T47D (cell line): ENCODE results near the gene VASP.

Experiments used
- DNase-seq, 2 experiments: peaks; one replicate each; pipeline versions ENCODE4 v3.0.0 to v3.0.0-alpha.2; 2011 to 2012; ENCODE audit warnings: low read depth in 1 of 2, low spot score in 1 of 2
- JUND ChIP-seq: IDR thresholded peaks from 2 replicates; pipeline ENCODE4 v1.6.1; 2012; ENCODE audit warnings: low read depth
- in situ Hi-C: cut with HindIII; loops from 2 replicates; pipeline ENCODE4 v1.10.0; 2016; ENCODE audit warnings: low sequenced_read_pairs, low pct_unique_long_range_greater_than_20kb

VASP gene

DNA sequence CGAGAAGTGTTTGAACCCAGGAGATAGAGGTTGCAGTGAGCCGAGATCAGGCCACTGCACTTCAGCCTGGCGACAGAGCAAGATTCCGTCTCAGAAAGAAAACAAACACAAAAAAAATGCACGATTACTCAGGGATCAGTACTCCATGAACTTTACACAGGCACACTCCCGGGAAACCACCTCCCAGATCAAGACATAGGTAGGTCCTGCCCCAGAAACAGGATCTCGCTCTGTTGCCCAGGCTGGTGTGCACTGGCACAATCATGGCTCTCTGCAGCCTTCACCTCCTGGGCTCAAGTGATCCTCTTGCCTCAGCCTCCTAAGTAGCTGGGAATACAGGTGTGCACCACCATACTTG lies 11.2 kb downstream of the VASP start:
- no peak for TF ChIP-seq JUND
- in situ Hi-C loops: no loop called here
- no peak for DNase-seq

DNA sequence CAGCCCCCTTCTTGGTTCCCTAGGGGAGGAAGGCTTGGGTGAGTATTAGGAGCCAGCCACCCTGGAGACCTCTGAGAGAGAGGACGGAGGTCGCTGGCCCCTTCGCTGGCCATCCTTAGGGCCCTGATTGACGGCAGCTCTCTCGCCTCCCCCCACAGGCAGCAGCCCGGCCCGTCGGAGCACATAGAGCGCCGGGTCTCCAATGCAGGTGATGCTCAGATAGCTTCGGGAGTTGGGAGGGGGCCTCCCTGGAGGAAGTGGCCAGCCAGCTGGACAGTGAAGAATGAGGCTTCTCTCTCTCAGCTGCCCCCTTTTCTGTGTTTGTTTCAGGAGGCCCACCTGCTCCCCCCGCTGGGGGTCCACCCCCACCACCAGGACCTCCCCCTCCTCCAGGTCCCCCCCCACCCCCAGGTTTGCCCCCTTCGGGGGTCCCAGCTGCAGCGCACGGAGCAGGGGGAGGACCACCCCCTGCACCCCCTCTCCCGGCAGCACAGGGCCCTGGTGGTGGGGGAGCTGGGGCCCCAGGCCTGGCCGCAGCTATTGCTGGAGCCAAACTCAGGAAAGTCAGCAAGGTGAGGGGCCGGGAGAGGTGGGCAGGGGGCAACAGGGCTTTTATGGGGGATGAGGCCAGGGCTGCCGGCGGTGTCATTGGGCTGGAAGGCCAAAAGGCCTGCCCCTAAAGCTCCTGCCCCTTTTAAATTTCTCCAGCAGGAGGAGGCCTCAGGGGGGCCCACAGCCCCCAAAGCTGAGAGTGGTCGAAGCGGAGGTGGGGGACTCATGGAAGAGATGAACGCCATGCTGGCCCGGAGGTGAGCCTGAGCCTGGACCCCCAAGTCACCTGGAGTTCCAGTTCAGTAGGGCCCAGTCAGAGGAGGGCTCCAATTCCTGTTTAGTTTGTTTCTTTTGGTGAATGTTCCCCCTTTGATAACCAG lies 15.0 kb downstream of the VASP start:
- DNase-seq: no peak
- in situ Hi-C loops: no loop called here
- TF ChIP-seq JUND: no peak

DNA sequence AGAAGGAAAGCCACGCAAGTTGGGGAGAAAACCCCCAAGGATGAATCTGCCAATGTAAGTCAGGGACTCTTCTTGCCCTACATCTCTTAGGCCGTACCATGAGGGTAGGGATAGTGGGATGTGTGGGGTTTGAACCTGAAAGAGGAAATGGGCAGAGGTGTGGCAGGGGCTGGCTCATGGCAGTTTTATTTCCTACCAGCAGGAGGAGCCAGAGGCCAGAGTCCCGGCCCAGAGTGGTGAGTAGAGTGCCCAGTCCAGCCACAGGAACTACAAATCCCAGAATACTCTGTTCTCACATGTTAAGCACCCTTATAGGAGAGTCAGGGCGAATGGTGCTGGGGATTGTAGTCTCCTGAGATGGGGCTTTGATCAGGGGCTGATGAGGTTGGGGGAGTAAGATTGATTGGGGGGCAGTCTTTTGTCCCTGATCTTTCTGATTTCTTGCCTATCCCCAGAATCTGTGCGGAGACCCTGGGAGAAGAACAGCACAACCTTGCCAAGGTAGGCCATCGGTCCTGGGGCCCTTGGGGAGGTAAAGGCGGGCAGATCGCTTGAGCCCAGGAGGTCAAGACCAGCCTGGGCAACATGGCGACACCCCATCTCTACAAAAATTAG lies 16.5 kb downstream of the VASP start:
- peak; percentile 69 to 86 for DNase-seq
- in situ Hi-C loops: no loop called here
- no peak for TF ChIP-seq JUND

DNA sequence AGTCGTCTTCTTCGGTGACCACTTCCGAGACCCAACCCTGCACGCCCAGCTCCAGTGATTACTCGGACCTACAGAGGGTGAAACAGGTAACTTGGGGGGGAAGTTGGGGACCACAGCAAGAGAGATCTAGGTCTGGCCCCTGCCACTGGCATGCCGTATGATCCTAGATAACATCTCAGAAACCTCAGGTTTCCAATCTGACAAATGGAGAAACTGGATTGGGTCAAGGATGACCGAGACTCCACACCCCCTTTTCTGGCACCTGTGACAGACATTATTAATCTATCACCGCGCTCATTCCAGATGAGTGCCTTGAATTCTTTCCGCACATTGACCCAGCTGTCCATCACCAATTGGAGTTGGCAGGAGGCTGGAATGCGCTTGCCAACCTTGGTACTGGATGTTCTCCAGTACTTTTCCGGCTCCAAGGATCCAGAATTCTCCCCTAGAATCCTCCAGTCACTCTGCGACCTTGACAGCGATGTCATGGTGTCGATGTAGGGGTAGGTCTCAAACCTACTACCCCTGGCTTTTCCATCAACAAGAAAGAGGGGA lies 17.4 kb downstream of the VASP start:
- DNase-seq: no peak
- in situ Hi-C loops: no loop called here
- TF ChIP-seq JUND: no peak

DNA sequence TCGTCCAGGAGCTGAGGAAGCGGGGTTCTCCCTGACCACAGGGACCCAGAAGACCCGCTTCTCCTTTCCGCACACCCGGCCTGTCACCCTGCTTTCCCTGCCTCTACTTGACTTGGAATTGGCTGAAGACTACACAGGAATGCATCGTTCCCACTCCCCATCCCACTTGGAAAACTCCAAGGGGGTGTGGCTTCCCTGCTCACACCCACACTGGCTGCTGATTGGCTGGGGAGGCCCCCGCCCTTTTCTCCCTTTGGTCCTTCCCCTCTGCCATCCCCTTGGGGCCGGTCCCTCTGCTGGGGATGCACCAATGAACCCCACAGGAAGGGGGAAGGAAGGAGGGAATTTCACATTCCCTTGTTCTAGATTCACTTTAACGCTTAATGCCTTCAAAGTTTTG lies 18.9 kb downstream of the VASP start:
- DNase-seq: peak in 1 of 2 experiments; percentile 93
- TF ChIP-seq JUND: no peak
- in situ Hi-C loops: no loop called here

DNA sequence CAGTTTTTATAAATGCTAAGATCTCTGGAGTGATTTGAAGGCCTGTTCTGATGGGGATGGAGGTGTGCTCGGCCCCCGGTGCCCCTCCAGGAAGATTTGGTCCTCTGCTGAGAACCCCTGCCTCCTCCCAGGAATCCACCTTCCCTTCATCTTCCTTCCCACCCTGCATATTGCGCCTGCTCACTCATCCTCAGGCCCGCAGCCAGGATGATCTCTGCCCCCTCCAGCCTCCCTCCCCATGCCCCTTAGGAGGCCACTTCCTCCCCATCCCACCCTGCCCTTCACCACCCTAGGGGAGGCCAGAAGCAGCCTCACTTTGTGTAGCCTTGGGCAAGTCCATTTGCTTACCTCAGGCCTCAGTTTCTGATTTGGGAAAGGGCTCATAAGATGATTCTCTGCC lies 19.7 kb downstream of the VASP start:
- no peak for TF ChIP-seq JUND
- in situ Hi-C loops: no loop called here
- no peak for DNase-seq

DNA sequence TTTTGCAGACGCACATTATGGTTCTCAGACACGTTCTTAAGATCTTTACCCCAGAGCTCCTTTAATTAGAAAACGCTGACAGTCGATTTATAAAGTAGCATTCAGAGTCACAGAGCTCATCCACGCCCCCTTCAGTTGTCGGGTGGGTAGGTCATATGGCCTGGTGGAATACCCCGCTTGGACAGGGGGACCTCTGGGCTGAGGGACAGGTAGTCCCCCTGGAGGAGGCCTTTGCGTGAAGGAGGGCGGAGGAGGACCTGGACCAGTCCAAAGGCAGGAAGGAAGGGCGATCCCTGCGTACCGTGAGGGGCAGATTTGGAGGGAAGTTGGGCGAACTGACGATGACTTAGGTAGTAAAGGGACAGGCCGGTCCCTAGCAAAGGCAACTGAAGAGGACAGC lies 20.5 kb downstream of the VASP start:
- in situ Hi-C loops: no loop called here
- DNase-seq: no peak
- TF ChIP-seq JUND: no peak

DNA sequence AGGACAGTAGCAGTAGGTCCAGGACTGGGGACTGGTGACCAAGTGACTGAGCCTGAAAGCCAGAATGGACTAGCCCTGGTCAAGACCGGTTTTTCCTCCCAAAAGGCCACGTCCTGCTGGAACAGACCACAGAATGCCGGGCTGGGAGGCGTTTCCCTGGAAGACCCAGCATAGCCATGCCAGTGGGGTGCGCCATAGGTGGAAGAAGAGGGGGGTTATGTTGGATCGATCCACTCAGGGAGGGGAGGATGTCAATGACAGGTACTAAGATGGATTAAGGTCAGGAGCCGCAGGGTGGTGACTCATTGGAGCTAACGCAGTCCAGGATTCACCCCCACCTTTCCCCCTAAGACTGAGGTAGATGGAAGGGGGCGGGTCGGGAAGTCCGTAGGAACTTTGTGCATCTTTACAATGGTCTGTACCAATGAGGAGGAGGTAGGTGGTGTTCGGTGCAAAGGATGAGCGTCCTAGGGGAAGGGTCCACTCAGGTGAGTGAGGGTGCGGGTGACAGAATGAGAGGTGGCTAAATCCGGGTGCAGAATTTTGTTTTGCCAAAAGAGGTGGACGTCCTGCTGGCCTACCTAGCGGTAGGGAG lies 21.0 kb downstream of the VASP start:
- TF ChIP-seq JUND: peak; percentile 20; the same call in 1 of the 2 replicates
- peak in 1 of 2 experiments; percentile 93 for DNase-seq
- in situ Hi-C loops: no loop called here

DNA sequence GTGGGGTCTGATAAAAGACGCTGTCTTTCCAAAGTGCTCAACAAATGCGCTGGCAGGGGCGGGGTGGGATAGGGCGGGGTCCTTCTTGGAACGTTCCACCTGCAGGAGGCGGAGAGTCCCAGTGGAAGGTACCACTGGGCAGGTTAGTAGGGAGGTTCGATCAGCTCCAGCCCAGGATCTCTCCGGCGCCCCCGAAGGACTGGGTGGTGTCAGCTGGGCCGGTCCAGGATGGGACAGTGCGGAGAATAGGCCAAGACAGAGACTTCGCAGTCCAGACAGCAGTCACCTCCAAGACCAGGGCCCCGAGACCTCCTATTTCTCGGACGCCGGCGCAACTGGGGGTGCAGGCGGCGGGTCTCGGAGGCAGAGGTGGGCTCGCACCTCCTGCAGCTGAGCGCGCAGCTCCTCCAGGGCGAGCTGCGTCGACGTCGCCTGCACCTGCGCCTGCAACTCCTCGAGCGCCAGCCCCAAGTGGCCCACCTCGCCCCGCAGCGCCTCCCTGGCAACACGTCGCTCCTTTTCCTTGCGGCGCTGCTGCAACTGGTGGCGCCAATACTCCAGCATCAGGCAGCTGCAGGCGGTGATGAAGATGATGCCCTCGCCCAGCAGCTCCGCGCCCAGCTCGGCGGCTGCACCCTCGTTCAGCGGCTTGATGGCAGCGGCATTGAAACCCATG lies 21.6 kb downstream of the VASP start:
- peak in 1 of 2 experiments; percentile 95 for DNase-seq
- in situ Hi-C loops: no loop called here
- no peak for TF ChIP-seq JUND

DNA sequence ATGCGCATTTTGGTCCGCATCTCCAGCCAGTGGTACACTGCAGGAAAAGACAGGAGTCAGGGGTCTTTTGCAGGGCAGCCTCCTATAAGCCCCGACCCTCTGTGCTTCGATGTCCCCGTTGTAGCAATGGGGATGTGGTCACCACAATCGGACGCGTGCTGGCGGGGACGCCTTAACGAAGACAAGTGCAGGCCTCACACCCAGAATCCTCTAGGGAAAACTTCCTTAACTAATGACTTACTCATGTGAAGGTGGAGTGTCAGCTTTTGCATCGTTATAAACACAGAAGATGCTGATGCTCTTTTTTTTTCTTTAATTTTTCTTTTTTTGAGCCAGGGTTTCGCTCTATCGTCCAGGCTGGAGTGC lies 22.1 kb downstream of the VASP start:
- no peak for DNase-seq
- TF ChIP-seq JUND: no peak
- in situ Hi-C loops: no loop called here

DNA sequence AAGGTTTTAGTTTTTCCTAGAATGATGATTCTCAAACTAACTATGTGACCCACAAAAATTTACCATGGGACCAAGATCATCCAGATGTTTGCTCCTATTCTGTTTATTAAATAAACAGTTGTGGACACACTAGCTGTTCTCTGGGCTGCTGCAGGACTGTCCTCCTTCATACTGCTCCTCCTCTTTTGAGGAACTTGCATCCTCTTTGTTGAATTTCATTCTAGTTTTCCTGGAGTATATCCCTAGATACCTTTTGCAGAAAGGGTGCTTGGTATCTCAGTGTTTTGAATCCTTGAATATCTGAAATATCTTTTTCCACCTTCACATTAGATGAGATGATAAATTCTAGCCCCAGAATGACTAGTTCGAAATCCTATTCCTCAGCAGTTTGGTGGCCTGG lies 24.1 kb downstream of the VASP start:
- no peak for DNase-seq
- TF ChIP-seq JUND: no peak
- in situ Hi-C loops: no loop called here

DNA sequence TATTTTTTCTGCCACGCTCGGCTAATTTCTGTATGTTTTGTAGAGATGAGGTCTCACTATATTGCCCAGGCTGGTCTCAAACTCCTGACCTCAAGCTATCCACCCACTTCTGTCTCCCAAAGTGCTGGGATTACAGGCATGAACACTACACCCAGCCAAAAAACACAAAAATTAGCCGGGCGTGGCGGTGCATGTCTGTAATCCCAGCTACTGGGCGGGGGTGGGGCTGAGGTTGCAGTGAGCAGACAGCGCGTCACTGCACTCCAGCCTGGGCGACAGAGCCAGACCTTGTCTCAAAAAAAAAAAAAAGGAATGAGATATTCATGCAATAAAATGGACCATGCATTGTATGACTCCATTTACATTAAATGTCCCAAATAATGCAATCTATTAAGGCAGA lies 32.2 kb downstream of the VASP start:
- TF ChIP-seq JUND: no peak
- no peak for DNase-seq

DNA sequence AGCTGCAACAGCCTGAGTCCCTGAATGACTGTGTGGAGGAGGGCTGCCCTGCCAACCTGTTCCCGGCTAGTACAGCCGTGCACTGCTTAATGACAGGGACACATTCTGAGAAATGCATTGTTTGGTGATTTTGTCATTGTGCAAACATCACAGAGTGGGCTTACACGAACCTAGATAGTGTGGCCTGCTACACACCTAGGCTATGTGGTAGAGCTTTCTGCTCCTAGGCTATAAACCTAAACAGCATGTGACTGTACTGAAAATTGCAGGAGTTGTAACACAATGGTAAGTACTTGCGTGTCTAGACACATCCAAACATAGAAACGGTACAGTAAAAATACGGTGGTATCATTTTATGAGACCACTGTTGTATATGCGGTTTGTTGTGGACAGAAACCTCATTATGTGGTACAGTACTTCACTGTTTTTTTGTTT lies 35.0 kb downstream of the VASP start:
- in situ Hi-C loops: no loop called here

More for the DNA sequence above, 32.2 kb downstream of the VASP start:
- in situ Hi-C loops: no loop called here

More for the DNA sequence above, 35.0 kb downstream of the VASP start:
- DNase-seq: no peak
- no peak for TF ChIP-seq JUND
